K562 (cell line): Measurements from ENCODE around the gene DTX3. TPM values are rescaled to one million over a fixed set of nuclear protein-coding genes. Genes with fewer than 3 reads are reported as not detected.

Source experiments
- ATAC-seq: fragments of 200-7000 bp; cut with Tn5 transposase; 3 replicates; pipeline ENCODE4 v1.9.1; 2020; ENCODE audit warnings: moderate library complexity
- BruUV-seq: library from RNA; stranded (reverse); fragments of 400-500 nt; replicated peaks from 2 replicates; lab custom pipeline; 2021; lab: Mats Ljungman, UMichigan
- CTCF ChIA-PET: fragments of 300-600 bp; formaldehyde crosslinking; extraction: SDS; loops from one replicate; lab custom pipeline; 2021; ENCODE audit warnings: low intra/inter-chr PET ratio; lab: Yijun Ruan, JAX
- POLR2A ChIA-PET: fragments of 300-600, 350-650 bp; sonication (Branson Sonifier 250); formaldehyde crosslinking; extraction: SDS; loops from one replicate; lab custom pipeline; 2021; ENCODE audit warnings: antibody characterized with exemption, inconsistent platforms; lab: Yijun Ruan, JAX
- DNase-seq, 4 experiments: peaks; one replicate each; pipeline versions ENCODE4 v3.0.0 to v3.0.0-alpha.2; 2011 to 2018; ENCODE audit warnings: low spot score in 3 of 4, mixed read lengths in 3 of 4; ENCODE audit errors: extremely low read depth in 1 of 4
- FAIRE-seq: peaks from 2 replicates; lab custom pipeline; 2011; peaks lifted over from hg19 to GRCh38; lab: Jason Lieb, UNC
- H2AFZ ChIP-seq: 2 replicates; pipeline ENCODE4 v1.6.0; 2011; ENCODE audit warnings: low read depth, low read length, control low read depth, inconsistent platforms
- H3K27ac ChIP-seq: fragments of 200-600 bp; 3 replicates; pipeline ENCODE4 v1.8.0; 2011; ENCODE audit warnings: low read depth, mild to moderate bottlenecking, control low read depth, inconsistent platforms, low read length, moderate library complexity, mixed read lengths; ENCODE audit errors: extremely low read depth
- H3K27me3 ChIP-seq, 2 experiments: fragments of 300-600 bp in 1 of 2; 2 replicates in 1 of 2; 3 replicates in 1 of 2; pipeline versions ENCODE4 v1.6.0 to v1.8.0; 2011; ENCODE audit warnings: inconsistent platforms in 2 of 2, low read length in 2 of 2, mild to moderate bottlenecking in 1 of 2, mixed read lengths in 1 of 2, moderate library complexity in 1 of 2; ENCODE audit not compliant: control insufficient read depth in 2 of 2, insufficient read depth in 2 of 2
- H3K36me3 ChIP-seq: fragments of 300-600 bp; 3 replicates; pipeline ENCODE4 v1.8.0; 2011; ENCODE audit warnings: mild to moderate bottlenecking, low read length, inconsistent platforms; ENCODE audit not compliant: control insufficient read depth, insufficient read depth
- H3K4me1 ChIP-seq, 2 experiments: fragments of 200-600 bp in 1 of 2; replicated peaks in 1 of 2; 2 replicates in 1 of 2; 3 replicates in 1 of 2; pipeline versions ENCODE4 v1.5.1 to v1.8.0; 2011; ENCODE audit warnings: inconsistent platforms in 2 of 2, low read length in 2 of 2, mild to moderate bottlenecking in 1 of 2, mixed read lengths in 1 of 2, moderate library complexity in 1 of 2; ENCODE audit not compliant: control insufficient read depth in 2 of 2, insufficient read depth in 2 of 2
- H3K4me2 ChIP-seq: 2 replicates; pipeline ENCODE4 v1.6.1; 2011; ENCODE audit warnings: low read length, control low read depth, inconsistent platforms, mixed read lengths; ENCODE audit not compliant: insufficient read depth
- H3K4me3 ChIP-seq: fragments of 200-600 bp; sonication (generic), shearing (Covaris generic); 2 replicates; pipeline ENCODE4 v1.5.1; 2016; ENCODE audit warnings: control low read depth, inconsistent platforms
- H3K79me2 ChIP-seq: fragments of 200-600 bp; 3 replicates; pipeline ENCODE4 v1.8.0; 2011; ENCODE audit warnings: low read length, inconsistent platforms; ENCODE audit not compliant: control insufficient read depth, insufficient read depth
- H3K9ac ChIP-seq, 2 experiments: 2 replicates each; pipeline versions ENCODE4 v1.6.0 to v1.6.1; 2011; ENCODE audit warnings: low read depth in 2 of 2, low read length in 2 of 2, control low read depth in 1 of 2, inconsistent platforms in 1 of 2, mild to moderate bottlenecking in 1 of 2, mixed read lengths in 1 of 2; ENCODE audit not compliant: insufficient read depth in 1 of 2
- H3K9me1 ChIP-seq: one replicate; pipeline ENCODE4 v1.6.0; 2011; ENCODE audit warnings: inconsistent platforms, mild to moderate bottlenecking, low read length, moderate library complexity; ENCODE audit not compliant: control insufficient read depth, insufficient read depth
- H3K9me3 ChIP-seq: replicated peaks from 2 replicates; pipeline ENCODE4 v1.5.1; 2011; ENCODE audit warnings: low read depth, low read length, inconsistent platforms; ENCODE audit not compliant: control insufficient read depth, insufficient read depth
- H4K20me1 ChIP-seq: replicated peaks from 2 replicates; pipeline ENCODE4 v1.6.1; 2011; ENCODE audit warnings: low read length, inconsistent platforms, mixed read lengths; ENCODE audit not compliant: control insufficient read depth, insufficient read depth
- POLR2G ChIP-seq: fragments of 200-400 bp; formaldehyde crosslinking; IDR thresholded peaks from 2 replicates; pipeline ENCODE4 v1.6.1; 2017; ENCODE audit warnings: low read depth, mild to moderate bottlenecking, antibody characterized with exemption, low read length, moderate library complexity
- WGBS: fragments of 100-300 bp; shearing (Covaris generic); methylation state at CpG from one replicate; pipeline ENCODE4 v1.1.6; 2016; ENCODE audit warnings: low coverage, mixed read lengths; ENCODE audit not compliant: insufficient coverage; ENCODE audit errors: missing lambda C conversion rate; 5-methylcytosine and 5-hydroxymethylcytosine counted together
- in situ Hi-C: fragments of 300-500 bp; cut with MboI; formaldehyde crosslinking; loops from 4 replicates; pipeline ENCODE4 v1.15.0; 2018; ENCODE audit warnings: inconsistent platforms, mixed read lengths
- intact Hi-C: fragments of 100-400 bp; cut with micrococcal nuclease; formaldehyde crosslinking; loops from 2 replicates; pipeline ENCODE4 v1.14.2; 2022
- polyA plus RNA-seq, 8 experiments: library from polyadenylated mRNA; depleted of rRNA in 4 of 8; stranded (reverse) in 5 of 8; unstranded in 3 of 8; fragments of >200 nt; fragmentation: Nextera tagmentation in 2 of 8; fragmentation: Illumina TruSeq in 1 of 8; extraction: Ambion mirVana in 2 of 8; extraction: Trizol in 1 of 8; gene quantifications; 2 replicates each; pipeline versions ENCODE4 v1.2.1 to v1.2.3, GENCODE V29; 2011 to 2014; ENCODE audit warnings: inconsistent platforms in 1 of 8, missing spikeins in 1 of 8
- total RNA-seq, 7 experiments: library from RNA; depleted of rRNA in 6 of 7; stranded (reverse); fragments of >200 nt in 6 of 7; fragmentation: Illumina TruSeq in 2 of 7; extraction: Trizol in 2 of 7; gene quantifications; 2 replicates each; pipeline versions ENCODE4 v1.2.1 to v1.2.3, GENCODE V29; 2011 to 2021; ENCODE audit warnings: low replicate concordance in 1 of 7
- TF ChIP-seq, protein P1 (sequence below): fragments of 250-450 bp; sonication (Bioruptor Pico); IDR thresholded peaks from 2 replicates; pipeline ENCODE4 v1.8.0; 2021; ENCODE audit warnings: moderate library complexity, mild to moderate bottlenecking, inconsistent platforms

DTX3 gene
- total and polyA plus RNA-seq, 9 of the 15 experiments (the other 6 are each of a cell fraction or from before 2014, with no cell fraction given), result 0.03 to 0.09 (median 0.06) TPM; not detected in 6

- 59% methylated on average over 18 of the region's 25 CpGs for WGBS
- Histone ChIP-seq H3K9me1 (no peaks in the 10 kb centered on the region), H4K20me1 (no peaks in the 10 kb centered on the region), H2AFZ (no peak overlapping the region), H3K36me3 (peaks cover 26% of the 10 kb centered on the region; the same call in 2 of the 3 replicates), H3K9me3 (no peaks in the 10 kb centered on the region), H3K4me2 (peak overlapping the region; percentile 7; the same call in 1 of the 2 replicates), H3K4me1 (peaks cover 21 to 26% of the 10 kb centered on the region in 2 experiments), H3K27me3 (no peaks in the 10 kb centered on the region), H3K9ac (peak overlapping the region in 1 of 2 experiments; percentile 4; a peak in 1 of 4 replicates), H3K4me3 (no peak overlapping the region), H3K27ac (no peak overlapping the region), H3K79me2 (no peaks in the 10 kb centered on the region)
- ATAC-seq, result no peak
- ChIA-PET POLR2A (interaction anchor here (0.9 to 2.1 kb wide), 7 partner anchors 12 to 85 kb away, joined by 3 to 9 read pairs (median 4); partner anchors contain the start of genes DDIT3 and PIP4K2C), CTCF (no interaction called here)
- in situ Hi-C loops (no loop called here), intact Hi-C loops (no loop called here)
- peak; percentile 65 for FAIRE-seq
- DNase-seq, result no peak
- TF ChIP-seq, protein P1, sequence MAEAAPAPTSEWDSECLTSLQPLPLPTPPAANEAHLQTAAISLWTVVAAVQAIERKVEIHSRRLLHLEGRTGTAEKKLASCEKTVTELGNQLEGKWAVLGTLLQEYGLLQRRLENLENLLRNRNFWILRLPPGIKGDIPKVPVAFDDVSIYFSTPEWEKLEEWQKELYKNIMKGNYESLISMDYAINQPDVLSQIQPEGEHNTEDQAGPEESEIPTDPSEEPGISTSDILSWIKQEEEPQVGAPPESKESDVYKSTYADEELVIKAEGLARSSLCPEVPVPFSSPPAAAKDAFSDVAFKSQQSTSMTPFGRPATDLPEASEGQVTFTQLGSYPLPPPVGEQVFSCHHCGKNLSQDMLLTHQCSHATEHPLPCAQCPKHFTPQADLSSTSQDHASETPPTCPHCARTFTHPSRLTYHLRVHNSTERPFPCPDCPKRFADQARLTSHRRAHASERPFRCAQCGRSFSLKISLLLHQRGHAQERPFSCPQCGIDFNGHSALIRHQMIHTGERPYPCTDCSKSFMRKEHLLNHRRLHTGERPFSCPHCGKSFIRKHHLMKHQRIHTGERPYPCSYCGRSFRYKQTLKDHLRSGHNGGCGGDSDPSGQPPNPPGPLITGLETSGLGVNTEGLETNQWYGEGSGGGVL (CRISPR knock-in tag), result no peak
- TF ChIP-seq POLR2G, result 0 out of 2 replicates have a peak, but pooled peaks have one; percentile 1
- no TSS peak for BruUV-seq
Measured at GRCh38 chr12:57604992-57605810, 577 bp downstream of the DTX3 start.
